GM12878 (cell line): ENCODE data around the gene EGF. TPM values are rescaled to one million over a fixed set of nuclear protein-coding genes. Genes with fewer than 3 reads are reported as not detected.

ENCODE experiments used
- ATAC-seq: fragments of 200-7000 bp; cut with Tn5 transposase; 3 replicates; pipeline ENCODE4 v1.9.1; 2020; ENCODE audit warnings: mild to moderate bottlenecking, moderate library complexity
- BruUV-seq: library from RNA; stranded (reverse); fragments of 400-500 nt; replicated peaks from 2 replicates; lab custom pipeline; 2021; lab: Mats Ljungman, UMichigan
- CTCF ChIA-PET: fragments of 300-600 bp; sonication (Branson Sonifier 250); formaldehyde crosslinking; extraction: SDS; loops from one replicate; lab custom pipeline; 2021; ENCODE audit warnings: inconsistent platforms; lab: Yijun Ruan, JAX
- POLR2A ChIA-PET: fragments of 350-600 bp; formaldehyde crosslinking; extraction: SDS; loops from one replicate; lab custom pipeline; 2021; ENCODE audit warnings: inconsistent platforms; lab: Charles Lee
- RAD21 ChIA-PET: fragments of 300-600 bp; sonication (Branson Sonifier 250); formaldehyde crosslinking; loops from one replicate; lab custom pipeline; 2023; ENCODE audit warnings: antibody characterized with exemption; ENCODE audit not compliant: unreplicated experiment; lab: Charles Lee
- SMC1A ChIA-PET: fragments of 300-600 bp; sonication (Branson Sonifier 250); formaldehyde crosslinking; loops from one replicate; lab custom pipeline; 2023; ENCODE audit not compliant: unreplicated experiment, uncharacterized antibody; lab: Charles Lee
- DNase-seq: peaks from one replicate; pipeline ENCODE4 v3.0.0-alpha.2; 2011; ENCODE audit warnings: low read depth, low spot score
- FAIRE-seq: peaks from 3 replicates; lab custom pipeline; 2011; peaks lifted over from hg19 to GRCh38; lab: Jason Lieb, UNC
- H2AFZ ChIP-seq: 2 replicates; pipeline ENCODE4 v1.6.0; 2011; ENCODE audit warnings: low read depth, low read length, control low read depth; ENCODE audit not compliant: control insufficient read depth
- H3K27ac ChIP-seq: 2 replicates; pipeline ENCODE4 v1.5.1; 2011; ENCODE audit warnings: control low read depth; ENCODE audit not compliant: control insufficient read depth, insufficient read depth
- H3K27me3 ChIP-seq, 2 experiments: replicated peaks in 1 of 2; 2 replicates each; pipeline versions ENCODE4 v1.6.0 to v1.6.1; 2011; ENCODE audit warnings: low read length in 1 of 2; ENCODE audit not compliant: control insufficient read depth in 2 of 2, insufficient read depth in 2 of 2
- H3K36me3 ChIP-seq, 2 experiments: 2 replicates each; pipeline ENCODE4 v1.5.1; 2011; ENCODE audit warnings: low read length in 1 of 2; ENCODE audit not compliant: control insufficient read depth in 2 of 2, insufficient read depth in 2 of 2
- H3K4me1 ChIP-seq: 2 replicates; pipeline ENCODE4 v1.6.1; 2011; ENCODE audit warnings: mild to moderate bottlenecking, low read length, moderate library complexity, mixed read lengths; ENCODE audit not compliant: control insufficient read depth, insufficient read depth
- H3K4me2 ChIP-seq: 2 replicates; pipeline ENCODE4 v1.6.0; 2011; ENCODE audit warnings: control low read depth; ENCODE audit not compliant: control insufficient read depth, insufficient read depth
- H3K4me3 ChIP-seq: fragments of 200-600 bp; sonication (generic); 2 replicates; pipeline ENCODE4 v1.5.1; 2016
- H3K79me2 ChIP-seq: 2 replicates; pipeline ENCODE4 v1.6.0; 2011; ENCODE audit warnings: low read length; ENCODE audit not compliant: control insufficient read depth, insufficient read depth
- H3K9ac ChIP-seq: 2 replicates; pipeline ENCODE4 v1.8.0; 2011; ENCODE audit warnings: low read length, control low read depth, mixed read lengths; ENCODE audit not compliant: control insufficient read depth, insufficient read depth
- H3K9me3 ChIP-seq: replicated peaks from 3 replicates; pipeline ENCODE4 v1.5.1; 2011; ENCODE audit warnings: mild to moderate bottlenecking, low read length; ENCODE audit not compliant: control insufficient read depth, insufficient read depth
- H4K20me1 ChIP-seq: 2 replicates; pipeline ENCODE4 v1.6.0; 2011; ENCODE audit not compliant: control insufficient read depth, insufficient read depth
- ATF7 ChIP-seq: fragments of 450-650 bp; IDR thresholded peaks from 2 replicates; pipeline ENCODE4 v1.6.1; 2016; ENCODE audit warnings: low read depth, mild to moderate bottlenecking
- CBX5 ChIP-seq: sonication (generic); IDR thresholded peaks from 2 replicates; pipeline ENCODE4 v1.6.1; 2016; ENCODE audit warnings: low read depth, moderate library complexity, mild to moderate bottlenecking, inconsistent platforms
- EP300 ChIP-seq, 2 experiments: fragments of 150-350 bp in 1 of 2; IDR thresholded peaks; 2 replicates each; pipeline ENCODE4 v1.6.1; 2011 to 2012; ENCODE audit warnings: low read depth in 2 of 2, low read length in 2 of 2, borderline replicate concordance in 1 of 2, improper control_type of control experiment in 1 of 2, inconsistent platforms in 1 of 2; ENCODE audit not compliant: control insufficient read depth in 1 of 2
- ESRRA ChIP-seq: IDR thresholded peaks from 2 replicates; pipeline ENCODE4 v1.6.1; 2012; ENCODE audit warnings: mild to moderate bottlenecking, low read length, improper control_type of control experiment
- NFYA ChIP-seq: IDR thresholded peaks from 2 replicates; pipeline ENCODE4 v1.6.1; 2011; ENCODE audit warnings: low read depth, mild to moderate bottlenecking, low read length, improper control_type of control experiment, borderline replicate concordance
- NFYB ChIP-seq: IDR thresholded peaks from 2 replicates; pipeline ENCODE4 v1.6.1; 2011; ENCODE audit warnings: low read depth, mild to moderate bottlenecking, low read length, improper control_type of control experiment, moderate library complexity; ENCODE audit not compliant: insufficient read depth
- POU2F2 ChIP-seq: IDR thresholded peaks from 3 replicates; pipeline ENCODE4 v1.6.1; 2011; ENCODE audit warnings: low read depth, mild to moderate bottlenecking, low read length, borderline replicate concordance
- RUNX3 ChIP-seq: IDR thresholded peaks from 2 replicates; pipeline ENCODE4 v1.6.1; 2012; ENCODE audit warnings: low read length, inconsistent platforms
- YY1 ChIP-seq: IDR thresholded peaks from 2 replicates; pipeline ENCODE4 v1.6.1; 2011; ENCODE audit warnings: low read depth, mild to moderate bottlenecking, low read length
- ZNF274 ChIP-seq: IDR thresholded peaks from one replicate; pipeline ENCODE4 v1.8.0; 2011; ENCODE audit not compliant: insufficient read length, insufficient read depth
- ZZZ3 ChIP-seq: IDR thresholded peaks from 2 replicates; pipeline ENCODE4 v1.6.1; 2011; ENCODE audit warnings: low read depth; ENCODE audit not compliant: control insufficient read depth, insufficient read length
- WGBS: methylation state at CpG from one replicate; pipeline ENCODE4 v1.1.6; 2016; ENCODE audit warnings: low lambda C conversion rate; ENCODE audit not compliant: insufficient replicate concordance, insufficient coverage; ENCODE audit errors: missing lambda C conversion rate; 5-methylcytosine and 5-hydroxymethylcytosine counted together
- in situ Hi-C: fragments of 300-500 bp; cut with MboI; formaldehyde crosslinking; loops from 9 replicates; pipeline ENCODE4 v1.14.3; 2018; ENCODE audit warnings: mixed read lengths
- intact Hi-C: fragments of 100-400 bp; cut with micrococcal nuclease; formaldehyde crosslinking; loops from one replicate; pipeline ENCODE4 v1.14.2; 2022; ENCODE audit not compliant: unreplicated experiment
- polyA plus RNA-seq, 11 experiments: library from polyadenylated mRNA; depleted of rRNA in 4 of 11; unstranded in 6 of 11; stranded (reverse) in 5 of 11; fragments of >200 nt; fragmentation: Nextera tagmentation in 4 of 11; fragmentation: Illumina TruSeq in 1 of 11; extraction: Ambion mirVana in 4 of 11; extraction: Trizol in 1 of 11; gene quantifications; 1 replicate in 1 of 11; 2 replicates in 10 of 11; pipeline versions ENCODE4 v1.2.1 to v1.2.3, GENCODE V29; 2011 to 2016; ENCODE audit warnings: inconsistent platforms in 2 of 11, missing spikeins in 2 of 11, low read depth in 1 of 11
- total RNA-seq, 4 experiments: library from RNA; depleted of rRNA in 3 of 4; stranded (reverse); fragments of >200 nt in 3 of 4; fragmentation: Illumina TruSeq in 1 of 4; extraction: Trizol in 1 of 4; gene quantifications; 2 replicates each; pipeline versions ENCODE4 v1.2.1 to v1.2.3, GENCODE V29; 2013 to 2021
- TF ChIP-seq, protein P1 (sequence below): IDR thresholded peaks from 2 replicates; pipeline ENCODE4 v1.6.1; 2012; ENCODE audit warnings: low read depth, low read length, improper control_type of control experiment
- TF ChIP-seq, protein P2 (sequence below): IDR thresholded peaks from 2 replicates; pipeline ENCODE4 v1.6.1; 2011; ENCODE audit warnings: borderline replicate concordance, low read depth, mild to moderate bottlenecking, moderate library complexity, mixed read lengths, low read length; ENCODE audit not compliant: insufficient read depth; ENCODE audit errors: extremely low read length

Gene EGF
- total and polyA plus RNA-seq, 10 of the 15 experiments (the other 5 are each of a cell fraction or from before 2014, with no cell fraction given), result 0.02 to 0.90 (median 0.19) TPM; not detected in 4

DNA sequence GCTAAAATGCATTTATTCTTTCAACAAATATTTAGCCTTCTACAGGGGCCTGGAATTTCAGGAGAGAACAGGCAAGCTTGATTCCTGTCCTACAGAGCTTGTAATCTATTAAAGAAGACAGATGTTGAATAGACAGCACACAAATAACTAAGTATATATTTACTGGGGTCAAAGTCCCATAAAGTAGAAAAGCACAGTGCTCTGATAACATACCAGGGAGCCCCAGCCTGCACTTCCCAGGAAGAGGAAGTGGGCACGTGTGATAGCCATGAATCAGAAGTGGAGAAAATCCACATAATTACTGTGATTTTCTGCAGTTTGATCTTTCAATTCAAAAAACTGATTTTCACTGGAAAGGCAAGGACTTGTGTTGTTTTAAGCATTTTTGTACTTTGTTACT, 129.1 kb downstream of the EGF start:
- Histone ChIP-seq H3K4me1 (no peaks in the 10 kb centered on the region), H3K27ac (no peak overlapping the region), H3K4me3 (no peak overlapping the region), H2AFZ (no peak overlapping the region), H3K27me3 (no peaks in the 10 kb centered on the region), H3K9ac (no peak overlapping the region), H3K79me2 (no peaks in the 10 kb centered on the region), H4K20me1 (no peaks in the 10 kb centered on the region), H3K9me3 (no peaks in the 10 kb centered on the region), H3K4me2 (no peak overlapping the region), H3K36me3 (no peaks in the 10 kb centered on the region)
- no peak for DNase-seq
- ChIA-PET RAD21 (no interaction called here), CTCF (no interaction called here), SMC1A (no interaction called here), POLR2A (no interaction called here)
- FAIRE-seq, result no peak
- in situ Hi-C loops, result no loop called here
- TF ChIP-seq, protein P1, sequence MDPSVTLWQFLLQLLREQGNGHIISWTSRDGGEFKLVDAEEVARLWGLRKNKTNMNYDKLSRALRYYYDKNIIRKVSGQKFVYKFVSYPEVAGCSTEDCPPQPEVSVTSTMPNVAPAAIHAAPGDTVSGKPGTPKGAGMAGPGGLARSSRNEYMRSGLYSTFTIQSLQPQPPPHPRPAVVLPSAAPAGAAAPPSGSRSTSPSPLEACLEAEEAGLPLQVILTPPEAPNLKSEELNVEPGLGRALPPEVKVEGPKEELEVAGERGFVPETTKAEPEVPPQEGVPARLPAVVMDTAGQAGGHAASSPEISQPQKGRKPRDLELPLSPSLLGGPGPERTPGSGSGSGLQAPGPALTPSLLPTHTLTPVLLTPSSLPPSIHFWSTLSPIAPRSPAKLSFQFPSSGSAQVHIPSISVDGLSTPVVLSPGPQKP, result no peak
- TF ChIP-seq EP300 (IDR thresholded peaks at IDR 0.05; ENCODE audit: borderline replicate concordance in 1 of 2, control insufficient read depth in 1 of 2, low read depth in 2 of 2, low read length in 2 of 2) (no peak), NFYA (no peak), NFYB (no peak), ATF7 (no peak), CBX5 (no peak), ESRRA (no peak), POU2F2 (no peak), YY1 (no peak), ZNF274 (no peak), ZZZ3 (no peak), RUNX3 (no peak)
- TF ChIP-seq, protein P2, sequence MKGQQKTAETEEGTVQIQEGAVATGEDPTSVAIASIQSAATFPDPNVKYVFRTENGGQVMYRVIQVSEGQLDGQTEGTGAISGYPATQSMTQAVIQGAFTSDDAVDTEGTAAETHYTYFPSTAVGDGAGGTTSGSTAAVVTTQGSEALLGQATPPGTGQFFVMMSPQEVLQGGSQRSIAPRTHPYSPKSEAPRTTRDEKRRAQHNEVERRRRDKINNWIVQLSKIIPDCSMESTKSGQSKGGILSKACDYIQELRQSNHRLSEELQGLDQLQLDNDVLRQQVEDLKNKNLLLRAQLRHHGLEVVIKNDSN, result no peak
- no peak for ATAC-seq
- 27% methylated on average over 1 of the region's 1 CpG for WGBS
- no TSS peak for BruUV-seq
- intact Hi-C loops, result no loop called here
